HG02678 (cell line): ENCODE results near the gene TP53I11.

Experiments
- ATAC-seq: cut with Tn5 transposase; IDR thresholded peaks from one replicate; pipeline ENCODE4 v1.9.1; 2021; ENCODE audit warnings: mild to moderate bottlenecking, moderate library complexity; ENCODE audit not compliant: unreplicated experiment

TP53I11 gene, protein sequence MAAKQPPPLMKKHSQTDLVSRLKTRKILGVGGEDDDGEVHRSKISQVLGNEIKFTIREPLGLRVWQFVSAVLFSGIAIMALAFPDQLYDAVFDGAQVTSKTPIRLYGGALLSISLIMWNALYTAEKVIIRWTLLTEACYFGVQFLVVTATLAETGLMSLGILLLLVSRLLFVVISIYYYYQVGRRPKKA

DNA sequence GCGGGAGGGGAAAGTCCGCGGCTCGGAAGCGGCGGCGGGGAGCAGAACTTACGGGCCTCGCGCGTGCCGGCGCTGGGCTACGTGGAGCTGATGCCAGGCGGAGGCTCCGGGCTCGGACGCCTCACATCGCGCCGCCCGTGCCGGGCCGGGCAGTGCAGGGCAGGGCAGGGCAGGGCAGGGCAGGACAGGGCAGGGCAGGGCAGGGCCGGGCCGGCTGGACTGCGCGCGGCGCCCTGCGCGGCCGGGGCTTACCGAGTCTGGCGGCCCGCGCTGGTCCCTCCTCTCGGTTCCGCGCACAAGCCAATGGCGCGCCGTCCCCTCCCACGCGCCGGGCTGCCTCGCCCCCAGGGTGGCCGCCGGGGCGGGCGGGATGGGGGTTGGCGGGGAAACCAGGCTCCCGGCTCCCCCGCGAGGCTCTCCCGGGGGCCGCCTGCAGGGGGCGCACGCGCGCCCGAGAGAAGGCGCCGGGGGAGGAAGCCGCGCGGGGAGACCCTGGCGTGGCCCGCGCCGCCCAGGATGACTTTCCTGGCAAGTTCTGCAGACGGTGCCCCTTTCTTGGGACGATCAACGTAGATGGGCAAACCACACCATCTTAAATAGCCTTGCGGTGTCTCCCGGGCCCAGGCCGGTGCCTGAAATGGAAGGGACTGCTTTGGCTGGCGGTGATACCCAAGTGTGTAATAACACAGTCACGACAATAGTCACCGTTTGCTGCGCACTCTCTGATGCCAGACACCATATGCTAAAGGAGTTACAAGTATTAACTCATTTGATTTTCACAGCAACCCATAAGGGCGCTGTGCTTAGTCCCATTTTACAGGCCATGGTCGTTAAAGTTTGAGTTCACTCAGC is at the start of gene TP53I11:
TP53I11 (minus strand) TSS at position 259 of the 852 bp plus-strand sequence. CDS start 12,548 bp downstream, outside the sequence.
- no peak for ATAC-seq

DNA sequence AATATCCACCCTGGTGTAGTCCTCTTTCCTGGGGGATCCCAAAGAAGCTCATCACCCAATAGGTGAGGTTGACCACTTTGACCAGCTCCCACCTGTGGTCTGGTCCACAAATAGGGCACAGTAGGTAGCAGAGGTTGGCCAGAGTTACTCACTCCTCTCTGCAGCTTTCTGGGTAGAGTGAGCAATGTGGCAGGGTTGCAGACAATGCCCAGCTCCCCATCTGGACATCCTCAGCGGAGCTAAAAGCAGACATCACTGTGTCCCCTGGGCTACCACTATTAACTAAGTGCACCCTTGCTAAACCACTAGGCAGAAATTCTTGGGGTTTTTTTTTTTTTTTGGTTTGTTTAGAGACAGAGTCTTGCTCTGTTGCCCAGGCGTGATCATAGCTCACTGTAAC is 48.4 kb upstream of the TP53I11 start:
- ATAC-seq = no peak

DNA sequence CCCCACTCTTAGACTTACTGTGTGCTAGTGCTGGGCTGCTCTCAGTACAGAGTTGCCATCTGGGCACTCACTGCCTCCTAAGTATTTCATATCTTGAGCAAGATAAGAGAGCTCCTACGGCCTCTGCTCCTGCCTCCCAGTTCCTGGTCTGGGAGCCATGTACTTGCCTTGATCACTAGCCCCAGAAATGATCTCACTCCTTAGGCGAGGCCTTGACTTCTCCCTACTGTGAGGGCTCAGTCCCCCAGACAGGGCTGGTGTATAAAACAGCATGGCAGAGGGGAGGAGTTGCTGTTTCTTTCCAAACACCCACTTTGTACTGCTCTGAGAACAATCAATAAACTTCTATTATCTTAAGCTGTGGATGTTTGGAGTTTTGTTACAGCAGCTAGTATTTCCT is 47.4 kb upstream of the TP53I11 start:
- no peak for ATAC-seq

DNA sequence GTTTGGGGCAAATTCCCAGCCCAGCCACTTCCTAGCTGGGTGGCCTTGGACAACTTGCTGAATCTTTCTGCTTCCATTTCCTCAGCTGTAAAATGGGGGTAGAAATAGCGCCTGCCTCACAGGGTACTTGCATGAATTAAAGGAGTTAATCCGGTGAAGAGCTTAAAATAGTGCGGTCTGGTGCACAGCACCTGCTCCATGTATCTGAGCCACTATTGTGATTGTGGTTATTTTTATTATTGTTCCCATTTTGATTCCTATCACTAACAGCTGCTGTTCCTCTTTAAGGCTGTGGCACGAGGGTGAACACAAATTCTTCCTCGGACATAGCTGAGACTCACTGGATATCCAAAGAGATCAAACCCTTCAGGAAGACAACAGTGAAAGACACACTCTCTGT is 46.9 kb upstream of the TP53I11 start:
- no peak for ATAC-seq

DNA sequence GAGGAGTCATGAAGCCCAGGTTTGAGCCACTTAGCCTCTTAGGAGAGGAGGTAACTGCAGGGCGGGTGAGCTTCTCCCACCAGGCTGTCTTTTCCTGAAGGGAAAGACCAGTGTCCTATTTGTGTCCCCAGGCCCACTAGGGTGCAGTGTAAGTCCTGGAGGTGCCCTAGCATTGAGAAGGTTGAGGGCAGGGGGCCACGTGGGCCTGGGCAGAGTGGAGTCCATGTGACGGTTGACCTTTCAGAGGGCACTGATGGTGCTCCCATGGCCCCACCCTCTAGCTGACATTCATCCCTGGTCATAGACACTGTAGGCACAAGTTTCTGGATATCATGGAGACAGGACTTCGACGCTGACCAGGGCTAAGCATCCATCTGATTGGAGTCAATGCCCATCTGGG is 44.1 kb upstream of the TP53I11 start:
- no peak for ATAC-seq

DNA sequence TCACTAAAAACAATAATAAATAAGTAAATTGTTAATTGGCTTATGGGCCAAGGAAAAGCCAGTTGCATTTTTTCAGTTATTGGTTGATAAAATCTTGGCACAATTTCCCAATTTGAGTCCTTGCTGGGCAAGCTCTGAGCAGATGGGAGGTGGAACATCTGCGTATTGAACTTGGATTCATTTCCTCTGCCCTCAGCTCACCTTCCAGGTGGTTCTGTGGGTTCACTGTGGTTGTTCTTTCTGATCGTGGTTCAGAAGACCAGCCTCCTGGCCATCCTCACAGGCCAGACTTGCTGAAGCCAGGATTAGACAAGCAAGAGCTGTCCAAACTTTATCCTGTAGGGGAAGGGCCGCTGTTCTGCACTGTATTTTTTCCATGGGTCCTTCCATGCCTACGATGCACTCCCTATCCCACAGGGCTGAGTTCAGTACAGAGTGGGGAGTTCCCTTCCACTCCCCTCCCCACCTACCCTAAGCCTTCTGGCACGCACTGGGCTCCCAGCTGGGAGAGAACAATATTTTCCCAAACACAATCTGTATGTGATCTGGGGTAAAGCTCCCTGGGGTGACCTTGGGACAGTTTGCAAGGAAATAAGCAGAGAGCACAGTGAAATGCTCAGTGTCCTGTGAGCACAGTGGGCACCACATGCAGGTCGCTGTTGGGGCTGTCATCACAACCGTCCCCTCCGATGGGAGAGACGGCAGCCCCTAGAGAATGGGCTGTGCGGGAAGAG is 43.5 kb upstream of the TP53I11 start:
- ATAC-seq = no peak

DNA sequence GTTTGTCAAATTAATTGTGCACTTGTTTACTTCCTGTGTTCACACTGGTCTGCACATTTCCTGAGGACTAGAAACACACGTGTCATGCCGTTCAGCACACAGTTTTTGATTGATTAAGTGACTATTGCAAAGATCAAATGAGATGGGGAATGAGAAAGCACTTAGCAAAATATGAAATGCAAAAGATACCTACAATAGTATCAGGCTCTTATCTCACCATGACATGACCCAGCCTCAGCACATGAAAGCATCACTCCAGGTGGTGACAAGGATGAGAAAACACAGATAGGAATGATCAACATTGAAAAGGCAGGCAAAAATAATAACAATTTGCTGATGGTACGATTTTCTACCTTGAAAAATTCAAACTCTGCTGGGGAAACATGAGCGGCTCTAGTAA is 42.1 kb upstream of the TP53I11 start:
- no peak for ATAC-seq

DNA sequence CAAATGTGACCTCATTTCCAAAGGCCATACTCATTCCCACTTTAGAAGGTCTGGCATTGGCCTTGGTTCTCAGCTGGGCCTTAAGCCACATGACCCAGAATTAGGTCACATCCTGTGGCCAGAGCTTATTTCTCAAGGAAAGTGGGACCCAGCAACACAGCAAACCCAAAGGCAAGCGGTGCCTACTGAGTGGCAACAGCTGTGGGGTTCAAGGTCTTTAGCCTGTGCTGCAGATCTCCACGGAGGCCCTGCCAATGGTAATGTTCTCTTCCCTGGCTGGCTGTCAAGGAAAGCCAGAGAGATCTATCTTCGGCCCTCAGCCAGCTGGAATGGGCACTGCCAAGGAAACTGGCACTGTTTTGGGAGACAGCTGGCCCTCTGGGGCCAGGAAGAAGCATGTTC is 41.5 kb upstream of the TP53I11 start:
- no peak for ATAC-seq

DNA sequence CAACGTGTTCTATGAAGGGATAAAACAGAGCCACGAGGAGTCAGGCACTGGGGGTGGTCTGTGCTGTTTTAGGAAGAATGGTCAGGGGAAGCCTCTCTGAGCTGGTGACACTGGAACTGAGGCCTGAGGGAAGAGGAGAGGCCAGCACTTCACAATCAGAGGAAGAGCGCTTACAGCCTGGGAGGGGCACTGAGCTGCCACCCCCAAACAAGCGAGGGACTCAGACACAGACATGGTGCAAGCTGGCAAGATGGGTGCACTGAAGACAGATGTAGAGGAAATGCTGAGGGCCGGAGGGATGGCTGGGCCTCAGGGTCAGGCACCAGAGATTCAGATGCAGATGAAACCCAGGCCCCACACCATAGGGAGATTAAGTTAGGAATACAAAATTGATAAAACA is 40.0 kb upstream of the TP53I11 start:
- no peak for ATAC-seq

DNA sequence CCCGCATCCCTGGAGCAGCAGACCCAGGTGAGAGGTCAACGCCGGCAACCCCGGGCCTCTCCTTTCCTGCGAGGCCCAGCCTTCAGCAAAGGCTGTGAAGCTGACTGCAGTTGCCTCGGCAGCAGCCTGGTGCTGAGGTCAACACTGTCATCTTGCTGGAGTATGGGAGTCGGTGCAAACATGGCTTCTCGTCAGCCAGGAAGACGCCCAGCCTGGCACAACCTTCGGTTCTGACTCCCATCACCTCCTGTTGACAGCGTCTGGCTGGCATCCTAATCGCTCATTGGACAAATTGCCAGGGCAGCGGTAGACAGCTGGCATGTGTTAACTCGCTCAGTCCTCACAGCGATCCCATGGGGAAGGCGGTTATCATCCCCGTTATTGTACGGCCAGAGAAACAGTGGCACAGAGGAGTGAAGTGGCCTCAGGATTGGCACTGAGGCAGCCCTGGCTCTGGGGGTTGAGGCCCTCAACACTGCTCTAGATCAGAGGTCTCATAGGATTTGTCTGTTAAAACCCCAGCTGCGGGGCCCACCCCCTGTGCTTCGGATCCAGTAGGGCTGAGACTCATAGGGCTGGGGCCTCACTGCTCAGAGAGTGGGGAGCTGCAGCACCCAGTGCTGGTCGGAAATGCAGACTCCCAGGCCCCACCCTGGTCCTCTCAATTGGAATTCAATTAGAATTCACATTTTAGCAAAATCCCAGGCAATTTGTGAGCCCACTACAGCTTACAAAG is 39.3 kb upstream of the TP53I11 start:
- ATAC-seq = no peak

DNA sequence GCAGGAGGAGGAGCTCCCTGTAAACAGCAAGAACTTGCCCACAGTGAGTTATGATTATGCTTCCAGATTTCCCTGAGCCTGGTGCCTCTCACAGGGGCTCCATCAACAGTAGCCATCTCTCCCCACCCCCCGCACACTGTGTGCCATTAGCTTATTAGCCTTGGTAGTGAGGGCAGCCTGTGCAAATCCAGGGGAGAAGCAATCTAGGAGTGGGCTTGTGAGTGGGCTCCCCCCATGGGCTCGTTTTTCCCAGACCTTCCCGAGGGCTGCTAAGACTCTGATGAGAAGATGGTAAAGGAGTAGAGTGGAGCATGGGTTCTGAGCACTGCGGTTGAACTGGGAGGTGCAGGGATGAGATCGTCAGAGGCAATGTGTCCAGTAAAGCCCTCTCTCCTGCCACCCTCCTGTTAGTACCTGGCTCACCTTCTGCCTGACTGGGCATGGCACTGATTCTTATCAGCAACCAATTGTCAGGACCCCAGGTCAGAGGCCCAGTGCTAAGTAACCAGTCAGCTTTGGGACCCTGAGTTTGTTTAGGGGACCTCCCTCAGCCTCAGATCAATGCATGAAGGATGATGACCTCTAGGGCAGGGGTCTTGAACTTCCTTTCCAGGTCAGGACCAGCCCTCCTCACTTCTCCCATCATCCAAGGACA is 38.4 kb upstream of the TP53I11 start:
- no peak for ATAC-seq

DNA sequence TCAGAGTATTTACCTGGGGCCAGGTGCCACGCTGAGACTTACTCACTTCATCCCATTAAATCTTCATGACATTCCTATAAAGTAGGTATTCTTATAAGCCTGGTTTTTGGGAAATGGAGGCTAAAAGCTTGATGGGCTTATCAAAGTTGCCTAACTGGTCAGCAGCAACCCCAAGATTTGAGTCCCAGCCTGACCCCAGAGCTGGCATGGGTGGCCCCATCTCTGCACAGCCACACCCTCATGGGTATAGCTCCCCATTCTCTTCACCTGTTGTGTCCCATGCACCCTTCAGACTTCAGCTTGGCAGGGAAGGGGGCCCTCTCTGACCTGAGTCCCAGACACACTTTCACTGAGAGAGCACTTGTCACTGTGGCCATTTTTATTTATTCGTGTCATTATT is 37.4 kb upstream of the TP53I11 start:
- ATAC-seq = no peak

DNA sequence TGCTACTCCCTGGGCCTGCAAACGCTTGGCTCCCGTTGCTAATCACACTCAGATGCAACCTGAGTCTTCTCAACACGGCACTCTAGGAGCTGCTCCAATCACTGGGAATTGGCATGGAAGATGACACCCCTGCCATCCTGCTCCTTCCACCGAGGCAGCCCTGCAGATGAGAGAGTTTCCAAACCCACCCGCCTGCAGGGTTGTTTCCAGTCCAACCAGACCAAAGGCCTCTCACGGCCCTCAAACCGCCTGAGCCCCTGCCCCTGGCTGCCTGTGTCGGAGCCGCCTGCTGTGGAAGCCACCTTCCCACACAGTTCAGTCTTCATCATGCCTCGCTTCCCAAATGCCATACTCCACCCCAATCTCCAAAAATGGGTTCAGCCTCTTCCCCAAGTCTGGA is 36.8 kb upstream of the TP53I11 start:
- ATAC-seq = no peak

DNA sequence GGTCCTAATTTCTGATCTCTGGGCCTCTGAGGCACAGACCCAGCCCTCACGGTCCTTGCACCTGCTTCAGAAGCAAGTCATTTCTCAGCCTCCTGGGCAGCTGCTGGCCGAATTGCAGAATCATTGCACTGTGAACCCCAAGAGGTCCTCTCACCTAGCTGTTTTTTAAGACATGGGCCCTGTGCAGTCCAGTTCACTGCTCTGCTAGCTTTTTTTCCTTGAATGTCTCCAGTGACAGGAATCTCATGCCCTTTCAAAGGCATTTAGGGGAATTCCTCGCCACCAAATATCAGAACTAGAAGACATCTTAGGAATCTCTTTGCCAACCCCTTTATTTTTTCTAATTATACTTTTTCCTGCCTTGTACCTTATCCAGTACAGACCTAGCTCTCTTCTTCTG is 35.6 kb upstream of the TP53I11 start:
- no peak for ATAC-seq

DNA sequence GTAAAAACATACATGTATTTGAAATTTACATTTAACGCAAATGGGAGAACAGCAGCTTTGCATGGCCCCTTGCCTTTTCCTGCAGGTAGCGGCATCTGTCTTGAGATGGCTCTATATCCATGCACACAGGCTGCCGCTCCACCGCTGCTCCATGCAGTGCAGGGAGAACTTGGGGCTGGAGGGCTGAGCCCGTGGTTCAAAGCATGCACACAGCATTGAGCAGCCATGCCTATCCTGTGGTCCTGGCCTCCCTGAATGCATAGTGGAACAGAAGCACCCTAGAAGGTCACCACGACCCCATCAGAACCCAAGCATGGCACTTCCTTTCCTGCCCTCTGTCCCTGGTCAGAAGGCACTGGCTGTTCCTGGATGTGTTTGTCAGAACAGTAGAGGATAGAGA is 35.0 kb upstream of the TP53I11 start:
- ATAC-seq = no peak

DNA sequence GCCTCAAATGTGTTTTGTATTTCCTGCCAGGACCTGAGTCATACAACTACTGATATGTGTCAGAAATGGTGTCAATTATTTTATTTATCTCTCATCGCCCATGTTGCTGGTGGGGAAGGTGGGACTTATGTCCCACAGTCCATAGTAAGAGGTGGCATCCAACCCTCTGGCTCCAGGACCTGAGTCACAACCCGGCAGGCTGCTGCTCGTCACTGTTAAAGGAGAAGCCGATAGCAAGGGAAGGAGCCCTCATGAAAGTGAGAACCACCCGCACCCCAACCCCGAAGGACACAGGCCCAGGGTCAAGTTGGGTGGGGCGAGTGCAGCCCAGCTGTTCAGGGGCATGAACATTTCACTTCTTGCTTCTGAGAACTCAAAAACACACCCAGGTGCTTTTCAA is 33.1 kb upstream of the TP53I11 start:
- no peak for ATAC-seq

DNA sequence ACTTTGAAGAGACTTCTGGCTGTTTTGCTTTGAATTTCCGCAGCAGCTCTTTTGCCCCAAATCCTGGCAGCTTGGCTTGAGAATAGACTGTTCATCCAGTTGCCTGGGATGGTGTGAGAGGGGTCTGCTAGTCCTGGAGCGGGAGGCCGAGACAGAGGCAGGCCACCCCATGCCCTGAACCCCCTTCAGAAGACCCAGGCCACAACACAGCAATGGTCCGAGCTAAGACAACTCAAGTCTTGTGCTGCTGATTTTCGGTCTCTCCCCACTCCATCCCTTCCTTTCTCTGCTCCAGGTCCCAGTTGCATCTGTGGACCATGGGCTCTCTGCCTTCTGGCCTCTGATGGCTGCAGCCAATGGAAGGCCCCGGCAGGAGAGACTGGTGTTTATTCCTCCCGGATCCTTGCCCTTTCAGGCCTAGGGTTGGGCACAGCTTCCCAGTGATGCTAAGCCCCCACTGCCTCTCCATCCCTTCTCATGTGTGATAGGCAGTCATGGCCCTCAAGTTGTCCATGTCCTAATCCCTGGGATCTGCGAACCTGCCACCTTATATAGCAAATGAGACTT is 31.9 kb upstream of the TP53I11 start:
- ATAC-seq = no peak

DNA sequence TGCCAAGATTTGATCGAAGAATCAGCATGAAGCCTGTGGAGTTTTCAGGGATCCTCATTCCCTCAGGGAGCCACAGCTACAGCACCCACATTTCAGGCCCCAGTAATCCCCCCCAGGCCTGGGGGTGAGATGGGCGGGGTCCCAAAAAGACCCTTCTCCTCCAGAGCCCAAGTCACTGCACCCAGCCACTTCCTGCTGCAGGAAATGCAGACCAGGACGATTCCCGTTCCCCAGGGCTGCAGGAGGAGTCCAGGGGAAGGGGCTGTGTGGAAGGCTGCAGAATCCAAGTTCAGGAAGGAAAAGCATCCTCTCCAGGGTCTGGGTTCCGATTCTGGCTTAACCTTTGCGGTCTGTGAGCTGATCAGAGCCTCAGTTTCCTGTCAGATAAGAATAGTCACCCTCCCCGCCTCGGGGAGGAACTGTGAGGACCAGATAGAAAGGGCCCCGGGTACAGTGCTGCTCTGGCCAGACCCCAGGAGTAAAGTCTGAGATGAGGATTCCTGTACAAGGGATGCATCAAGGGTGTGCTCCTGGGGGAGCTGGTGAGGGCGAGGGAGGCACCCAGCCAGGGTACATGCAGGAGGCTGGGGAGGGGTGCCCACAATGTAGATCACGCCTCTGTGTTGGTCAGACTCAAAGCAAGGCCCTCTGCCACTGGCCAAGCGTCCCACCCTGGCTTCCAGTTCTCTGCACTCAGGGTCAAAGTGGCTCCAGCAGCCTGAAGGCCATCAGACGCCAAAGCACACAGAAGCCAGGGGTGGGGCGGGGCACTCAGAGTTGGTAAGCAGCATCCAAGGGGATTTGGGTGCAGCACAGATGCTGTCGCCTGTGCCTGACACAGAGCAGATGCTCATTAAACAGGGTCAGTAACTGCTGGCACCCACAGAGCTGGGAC is 30.1 kb upstream of the TP53I11 start:
- no peak for ATAC-seq
